Thyroid gland (tissue), 4 donors: Measurements from ENCODE around the gene LDLRAD4. TPM values are rescaled to one million over a fixed set of nuclear protein-coding genes. Genes with fewer than 3 reads are reported as not detected.

ENCODE experiments used
- DNase-seq, 2 donors: peaks; one replicate each; pipeline ENCODE4 v3.0.0-alpha.2; 2019
- H3K27ac ChIP-seq, 3 donors: fragments of 200-600 bp; sonication (generic); 1 replicate in 2 of 3; 2 replicates in 1 of 3; pipeline ENCODE4 v1.5.1; 2016 to 2019; ENCODE audit warnings: mild to moderate bottlenecking in 1 of 3, moderate library complexity in 1 of 3
- H3K27me3 ChIP-seq: fragments of 200-600 bp; sonication (generic); one replicate; pipeline ENCODE4 v1.5.1; 2019
- H3K36me3 ChIP-seq, 2 donors: fragments of 200-600 bp; sonication (generic); one replicate each; pipeline ENCODE4 v1.5.1; 2016 to 2019
- H3K4me1 ChIP-seq, 2 donors: fragments of 200-600 bp; sonication (generic); one replicate each; pipeline ENCODE4 v1.5.1; 2017 to 2019
- H3K4me3 ChIP-seq, 3 donors: fragments of 200-600 bp; sonication (generic); replicated peaks in 1 of 3; 1 replicate in 2 of 3; 2 replicates in 1 of 3; pipeline ENCODE4 v1.5.1; 2016; ENCODE audit warnings: mild to moderate bottlenecking in 1 of 3
- H3K9me3 ChIP-seq: fragments of 200-600 bp; sonication (generic); one replicate; pipeline ENCODE4 v1.5.1; 2017
- CTCF ChIP-seq, 6 experiments: fragments of 200-600 bp in 3 of 6; fragments of 450-650 bp in 3 of 6; sonication (generic) in 3 of 6; IDR thresholded peaks; one replicate each; pipeline ENCODE4 v1.5.1; 2016 to 2019; ENCODE audit warnings: antibody characterized with exemption in 6 of 6, mild to moderate bottlenecking in 2 of 6, inconsistent platforms in 1 of 6, moderate library complexity in 1 of 6
- POLR2A ChIP-seq, 2 donors: fragments of 450-650 bp; IDR thresholded peaks; one replicate each; pipeline ENCODE4 v1.6.1; 2017; ENCODE audit warnings: antibody characterized with exemption in 2 of 2, mild to moderate bottlenecking in 2 of 2, moderate library complexity in 1 of 2
- WGBS, 2 donors: methylation state at CpG; one replicate each; pipeline ENCODE4 v1.1.5; 2017; 5-methylcytosine and 5-hydroxymethylcytosine counted together
- intact Hi-C: fragments of 100-400 bp; cut with DNase I; formaldehyde crosslinking; loops from one replicate; pipeline ENCODE4 v1.15.1; 2023
- total RNA-seq, 4 donors: library from RNA; depleted of rRNA; stranded (reverse); fragments of >200 nt; gene quantifications; one replicate each; pipeline ENCODE4 v1.2.3, GENCODE V29; 2016

LDLRAD4 gene
- total RNA-seq, 4 donors from 2014 or later, result 23.7 to 35.7 (median 29.7) TPM

GRCh38 chr18:13198701-13199100 is 19.9 kb upstream of the LDLRAD4 start:
- H3K9me3 ChIP-seq, result no peaks in the 10 kb centered on the region
- WGBS, 2 donors, result 95 to 99% methylated on average over 2 of the region's 2 CpGs
- no peaks in the 10 kb centered on the region for H3K4me1 ChIP-seq
- intact Hi-C loops, result no loop called here
- no peaks in the 10 kb centered on the region for H3K36me3 ChIP-seq
- no peaks in the 10 kb centered on the region for H3K27me3 ChIP-seq
- no peak overlapping the region for H3K4me3 ChIP-seq
- DNase-seq, result no peak
- no peak overlapping the region for H3K27ac ChIP-seq
- no peak for TF ChIP-seq POLR2A (IDR thresholded peaks at IDR 0.05)
- TF ChIP-seq CTCF (IDR thresholded peaks at IDR 0.05), result no peak

- TF ChIP-seq POLR2A (IDR thresholded peaks at IDR 0.05) (no peak), CTCF (IDR thresholded peaks at IDR 0.05) (no peak)
- Histone ChIP-seq H3K36me3 (no peaks in the 10 kb centered on the region), H3K9me3 (no peaks in the 10 kb centered on the region), H3K27me3 (no peaks in the 10 kb centered on the region), H3K4me1 (no peaks in the 10 kb centered on the region), H3K4me3 (no peak overlapping the region), H3K27ac (no peak overlapping the region)
- 86 to 88% methylated on average over 3 of the region's 3 CpGs for WGBS, 2 donors
- no peak for DNase-seq
- intact Hi-C loops, result no loop called here
Observed at GRCh38 chr18:13199169-13199568, 19.4 kb upstream of the LDLRAD4 start.

- Histone ChIP-seq H3K27ac (no peak overlapping the region), H3K4me3 (no peak overlapping the region), H3K9me3 (no peaks in the 10 kb centered on the region), H3K36me3 (no peaks in the 10 kb centered on the region), H3K4me1 (no peaks in the 10 kb centered on the region), H3K27me3 (no peaks in the 10 kb centered on the region)
- intact Hi-C loops, result no loop called here
- no peak for DNase-seq
- 81 to 86% methylated on average over 3 of the region's 3 CpGs for WGBS, 2 donors
- no peak for TF ChIP-seq POLR2A (IDR thresholded peaks at IDR 0.05)
- no peak for TF ChIP-seq CTCF (IDR thresholded peaks at IDR 0.05)
Observed at GRCh38 chr18:13201292-13201691, 17.3 kb upstream of the LDLRAD4 start.

GRCh38 chr18:13202571-13202970 is 16.0 kb upstream of the LDLRAD4 start:
- intact Hi-C loops, result no loop called here
- no peak overlapping the region for H3K4me3 ChIP-seq
- WGBS, 2 donors, result 75 to 82% methylated on average over 8 of the region's 8 CpGs
- no peak for TF ChIP-seq CTCF (IDR thresholded peaks at IDR 0.05)
- no peak for TF ChIP-seq POLR2A (IDR thresholded peaks at IDR 0.05)
- no peak overlapping the region for H3K27ac ChIP-seq
- H3K36me3 ChIP-seq, result no peaks in the 10 kb centered on the region
- H3K4me1 ChIP-seq, result no peaks in the 10 kb centered on the region
- no peaks in the 10 kb centered on the region for H3K27me3 ChIP-seq
- DNase-seq, result no peak
- no peaks in the 10 kb centered on the region for H3K9me3 ChIP-seq

GRCh38 chr18:13206301-13206700 is 12.3 kb upstream of the LDLRAD4 start:
- intact Hi-C loops, result no loop called here
- no peaks in the 10 kb centered on the region for H3K9me3 ChIP-seq
- H3K27me3 ChIP-seq, result no peaks in the 10 kb centered on the region
- H3K4me1 ChIP-seq, result no peaks in the 10 kb centered on the region
- H3K4me3 ChIP-seq, result no peak overlapping the region
- TF ChIP-seq CTCF (IDR thresholded peaks at IDR 0.05) (no peak), POLR2A (IDR thresholded peaks at IDR 0.05) (no peak)
- WGBS, 2 donors, result 85 to 93% methylated on average over 6 of the region's 6 CpGs
- no peaks in the 10 kb centered on the region for H3K36me3 ChIP-seq
- H3K27ac ChIP-seq, result no peak overlapping the region
- DNase-seq, result no peak
